ENCODE results near the gene RBM44. TPM values are rescaled to one million over a fixed set of nuclear protein-coding genes. Genes with fewer than 3 reads are reported as not detected.
"Not testable (repeated sequence)": the region's sequence is repeated elsewhere in the genome, so short reads cannot be mapped to it uniquely, and the experiment has no call there.

The RBM44 gene
- total RNA-seq, 4 donors from 2014 or later: 0.07 to 0.51 (median 0.26) TPM

DNA sequence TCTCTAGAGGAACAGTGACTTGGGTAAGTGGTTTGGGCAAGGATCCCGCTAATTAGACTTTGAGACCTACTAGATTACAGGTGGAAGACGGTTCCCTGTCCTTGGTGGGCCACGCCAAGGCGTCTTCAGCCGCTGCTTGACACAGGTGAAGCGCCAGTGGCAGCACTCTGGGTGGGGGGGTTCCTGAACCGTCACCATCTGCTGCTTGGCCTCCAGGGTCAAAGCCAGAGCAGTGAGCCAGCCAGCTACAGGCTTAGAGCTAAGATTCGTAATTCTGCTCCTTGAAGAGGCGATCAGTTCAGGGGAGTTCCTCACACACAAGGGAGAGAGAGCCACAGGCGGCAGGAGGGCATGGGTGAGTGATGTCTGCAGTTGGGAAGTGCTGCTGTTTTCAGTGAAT lies 39.4 kb upstream of the RBM44 start:
- in situ Hi-C loops (cut with MboI; ENCODE audit: low sequenced_read_pairs in 4 of 4): no loop called here
- TF ChIP-seq, protein P1, sequence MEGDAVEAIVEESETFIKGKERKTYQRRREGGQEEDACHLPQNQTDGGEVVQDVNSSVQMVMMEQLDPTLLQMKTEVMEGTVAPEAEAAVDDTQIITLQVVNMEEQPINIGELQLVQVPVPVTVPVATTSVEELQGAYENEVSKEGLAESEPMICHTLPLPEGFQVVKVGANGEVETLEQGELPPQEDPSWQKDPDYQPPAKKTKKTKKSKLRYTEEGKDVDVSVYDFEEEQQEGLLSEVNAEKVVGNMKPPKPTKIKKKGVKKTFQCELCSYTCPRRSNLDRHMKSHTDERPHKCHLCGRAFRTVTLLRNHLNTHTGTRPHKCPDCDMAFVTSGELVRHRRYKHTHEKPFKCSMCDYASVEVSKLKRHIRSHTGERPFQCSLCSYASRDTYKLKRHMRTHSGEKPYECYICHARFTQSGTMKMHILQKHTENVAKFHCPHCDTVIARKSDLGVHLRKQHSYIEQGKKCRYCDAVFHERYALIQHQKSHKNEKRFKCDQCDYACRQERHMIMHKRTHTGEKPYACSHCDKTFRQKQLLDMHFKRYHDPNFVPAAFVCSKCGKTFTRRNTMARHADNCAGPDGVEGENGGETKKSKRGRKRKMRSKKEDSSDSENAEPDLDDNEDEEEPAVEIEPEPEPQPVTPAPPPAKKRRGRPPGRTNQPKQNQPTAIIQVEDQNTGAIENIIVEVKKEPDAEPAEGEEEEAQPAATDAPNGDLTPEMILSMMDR (IDR thresholded peaks at IDR 0.05 in 4 of 5, conservative IDR thresholded peaks at IDR 0.05 in 1 of 5): no peak
- TF ChIP-seq POLR2A (IDR thresholded peaks at IDR 0.05): no peak
- H3K36me3 ChIP-seq: peaks cover 0 to 82% of the 10 kb centered on the region in 2 donors
- H3K9me3 ChIP-seq: no peaks in the 10 kb centered on the region
- H3K4me1 ChIP-seq: peaks cover 0 to 14% of the 10 kb centered on the region in 2 donors
- H3K27me3 ChIP-seq: no peaks in the 10 kb centered on the region
- H3K27ac ChIP-seq: no peak overlapping the region
- DNase-seq (no peak), ATAC-seq (no peak)
- intact Hi-C loops (cut with DNase I; ENCODE audit: low total_unique reads): no loop called here
- no peak overlapping the region for H3K4me3 ChIP-seq

DNA sequence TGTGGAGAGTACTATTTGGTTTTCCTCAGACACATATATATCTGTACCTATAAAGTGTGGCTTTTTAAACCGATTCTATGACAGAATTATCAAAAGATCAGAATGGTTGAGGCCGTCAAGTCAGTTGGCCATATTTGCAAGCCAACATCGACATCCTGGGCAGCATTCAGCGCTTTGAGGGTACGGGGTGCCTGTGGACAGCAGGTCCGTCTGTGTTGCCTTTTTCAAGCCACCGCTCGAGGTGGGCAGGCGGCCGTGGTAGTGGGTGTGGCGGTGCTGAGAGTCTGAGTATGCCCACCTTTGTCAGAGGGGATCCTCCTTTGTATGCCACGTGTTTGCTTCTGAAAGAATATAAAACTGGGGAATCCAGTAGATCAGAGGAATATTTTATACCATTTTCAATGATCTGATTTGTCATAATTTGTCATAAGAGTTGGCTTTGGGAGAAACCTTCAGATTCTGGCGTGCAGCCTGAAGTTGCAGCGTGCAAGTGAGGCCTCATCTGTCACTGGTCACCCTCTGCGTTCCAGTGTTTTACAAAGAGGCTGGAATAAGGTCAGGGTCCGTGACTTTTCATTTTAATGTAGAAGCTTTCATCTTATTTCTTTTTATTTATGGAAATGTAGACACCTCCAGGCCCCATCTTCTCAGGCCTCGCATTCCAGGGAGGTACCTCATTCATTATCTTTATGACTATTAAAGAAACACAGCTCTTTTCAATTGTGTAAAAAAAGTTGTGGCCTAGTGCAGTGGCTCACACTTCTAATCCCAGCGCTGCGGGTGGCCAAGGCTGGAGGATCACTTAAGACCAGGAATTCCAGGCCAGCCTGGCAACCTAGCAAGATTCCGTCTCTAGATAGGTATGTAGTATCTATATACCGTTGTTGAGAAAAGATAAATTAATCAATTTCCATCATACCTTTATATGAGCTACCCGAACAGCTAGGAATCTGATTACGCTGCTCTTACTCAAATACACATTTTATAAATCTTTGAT lies 37.8 kb upstream of the RBM44 start:
- no peaks in the 10 kb centered on the region for H3K27me3 ChIP-seq
- H3K36me3 ChIP-seq: peaks cover 0 to 68% of the 10 kb centered on the region in 2 donors
- no peak for ATAC-seq
- no peak for DNase-seq
- TF ChIP-seq, protein P1 (IDR thresholded peaks at IDR 0.05 in 4 of 5, conservative IDR thresholded peaks at IDR 0.05 in 1 of 5): no peak
- TF ChIP-seq POLR2A (IDR thresholded peaks at IDR 0.05): no peak
- intact Hi-C loops (cut with DNase I; ENCODE audit: low total_unique reads): no loop called here
- no peak overlapping the region for H3K27ac ChIP-seq
- H3K9me3 ChIP-seq: no peaks in the 10 kb centered on the region
- no peaks in the 10 kb centered on the region for H3K4me1 ChIP-seq
- in situ Hi-C loops (cut with MboI; ENCODE audit: low sequenced_read_pairs in 4 of 4): no loop called here
- H3K4me3 ChIP-seq: no peak overlapping the region

DNA sequence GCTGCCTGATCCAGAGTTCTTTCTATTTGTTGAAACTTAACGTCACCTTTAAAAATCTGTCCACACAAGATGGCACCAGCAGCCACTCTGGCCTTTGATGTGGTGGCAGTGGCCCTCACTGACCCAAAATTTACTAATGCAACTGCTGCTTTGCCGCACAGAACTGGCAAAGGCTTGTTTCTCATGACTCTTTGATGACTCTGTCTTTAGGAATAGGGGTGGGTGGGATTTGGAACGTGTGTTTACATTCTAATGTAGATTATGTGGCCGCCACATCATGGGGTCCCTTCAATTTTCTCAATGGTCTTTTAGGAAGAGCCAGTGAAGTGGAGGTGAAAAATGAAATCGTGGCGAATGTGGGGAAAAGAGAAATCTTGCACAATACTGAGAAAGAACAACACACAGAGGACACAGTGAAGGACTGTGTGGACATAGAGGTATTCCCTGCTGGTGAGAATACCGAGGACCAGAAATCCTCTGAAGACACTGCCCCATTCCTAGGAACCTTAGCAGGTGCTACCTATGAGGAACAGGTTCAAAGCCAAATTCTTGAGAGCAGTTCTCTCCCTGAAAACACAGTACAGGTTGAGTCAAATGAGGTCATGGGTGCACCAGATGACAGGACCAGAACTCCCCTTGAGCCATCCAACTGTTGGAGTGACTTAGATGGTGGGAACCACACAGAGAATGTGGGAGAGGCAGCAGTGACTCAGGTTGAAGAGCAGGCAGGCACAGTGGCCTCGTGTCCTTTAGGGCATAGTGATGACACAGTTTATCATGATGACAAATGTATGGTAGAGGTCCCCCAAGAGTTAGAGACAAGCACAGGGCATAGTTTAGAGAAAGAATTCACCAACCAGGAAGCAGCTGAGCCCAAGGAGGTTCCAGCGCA lies 36.0 kb upstream of the RBM44 start:
- ATAC-seq; H3K4me3 ChIP-seq; H3K27ac ChIP-seq; in situ Hi-C loops (cut with MboI; ENCODE audit: low sequenced_read_pairs in 4 of 4); DNase-seq; intact Hi-C loops (cut with DNase I; ENCODE audit: low total_unique reads); H3K9me3 ChIP-seq; H3K27me3 ChIP-seq; H3K4me1 ChIP-seq: not testable (repeated sequence)
- peaks cover 0 to 51% of the 10 kb centered on the region in 2 donors for H3K36me3 ChIP-seq

DNA sequence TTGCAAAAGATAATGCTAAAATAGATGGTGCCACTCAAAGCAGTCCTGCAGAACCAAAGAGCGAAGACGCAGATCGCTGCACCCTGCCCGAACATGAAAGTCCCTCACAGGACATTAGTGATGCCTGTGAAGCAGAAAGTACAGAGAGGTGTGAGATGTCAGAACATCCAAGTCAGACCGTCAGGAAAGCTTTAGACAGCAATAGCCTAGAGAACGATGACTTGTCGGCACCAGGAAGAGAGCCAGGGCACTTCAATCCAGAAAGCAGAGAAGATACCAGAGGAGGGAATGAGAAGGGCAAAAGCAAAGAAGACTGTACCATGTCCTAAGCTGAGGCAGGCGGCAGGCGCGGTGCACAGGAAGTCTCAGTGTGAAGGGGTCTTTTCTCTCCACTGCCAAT lies 34.8 kb upstream of the RBM44 start:
- peaks cover 0 to 38% of the 10 kb centered on the region in 2 donors for H3K36me3 ChIP-seq
- TF ChIP-seq, protein P1 (IDR thresholded peaks at IDR 0.05 in 4 of 5, conservative IDR thresholded peaks at IDR 0.05 in 1 of 5): no peak
- TF ChIP-seq POLR2A (IDR thresholded peaks at IDR 0.05): no peak
- in situ Hi-C loops (cut with MboI; ENCODE audit: low sequenced_read_pairs in 4 of 4) (no loop called here), intact Hi-C loops (cut with DNase I; ENCODE audit: low total_unique reads) (no loop called here)
- DNase-seq (no peak), ATAC-seq (no peak)
- no peaks in the 10 kb centered on the region for H3K9me3 ChIP-seq
- H3K27me3 ChIP-seq: no peaks in the 10 kb centered on the region
- no peak overlapping the region for H3K27ac ChIP-seq
- no peak overlapping the region for H3K4me3 ChIP-seq
- no peaks in the 10 kb centered on the region for H3K4me1 ChIP-seq

DNA sequence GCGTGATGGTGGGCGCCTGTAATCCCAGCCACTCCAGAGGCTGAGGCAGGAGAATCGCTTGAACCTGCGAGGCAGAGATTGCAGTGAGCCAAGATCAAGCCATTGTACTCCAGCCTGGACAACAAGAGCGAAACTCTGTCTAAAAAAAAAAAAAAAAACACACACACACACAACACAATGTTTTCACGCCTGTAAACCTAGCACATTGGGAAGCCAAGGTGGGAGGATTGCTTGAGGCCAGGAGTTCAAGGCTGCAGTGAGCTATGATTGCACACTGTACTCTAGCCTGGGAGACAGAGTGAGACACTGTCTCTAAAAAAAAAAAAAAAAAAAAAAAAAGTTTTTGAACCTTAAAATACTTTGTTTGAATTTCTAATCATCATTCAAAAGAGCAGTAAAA lies 33.5 kb upstream of the RBM44 start:
- H3K27ac ChIP-seq; H3K4me1 ChIP-seq; intact Hi-C loops (cut with DNase I; ENCODE audit: low total_unique reads); H3K9me3 ChIP-seq; H3K4me3 ChIP-seq; DNase-seq; in situ Hi-C loops (cut with MboI; ENCODE audit: low sequenced_read_pairs in 4 of 4); ATAC-seq; H3K27me3 ChIP-seq: not testable (repeated sequence)
- peaks cover 0 to 35% of the 10 kb centered on the region in 2 donors for H3K36me3 ChIP-seq

Measured in gastrocnemius medialis (tissue), 4 donors.